K562 (cell line): ENCODE data around the gene LRCOL1. TPM values are rescaled to one million over a fixed set of nuclear protein-coding genes. Genes with fewer than 3 reads are reported as not detected.
A peak's percentile ranks its signal among the peaks of the same experiment; 100 is the strongest.

Experiments
- ATAC-seq: fragments of 200-7000 bp; cut with Tn5 transposase; 3 replicates; pipeline ENCODE4 v1.9.1; 2020; ENCODE audit warnings: moderate library complexity
- BruUV-seq: library from RNA; stranded (reverse); fragments of 400-500 nt; replicated peaks from 2 replicates; lab custom pipeline; 2021; lab: Mats Ljungman, UMichigan
- CTCF ChIA-PET: fragments of 300-600 bp; formaldehyde crosslinking; extraction: SDS; loops from one replicate; lab custom pipeline; 2021; ENCODE audit warnings: low intra/inter-chr PET ratio; lab: Yijun Ruan, JAX
- POLR2A ChIA-PET: fragments of 300-600, 350-650 bp; sonication (Branson Sonifier 250); formaldehyde crosslinking; extraction: SDS; loops from one replicate; lab custom pipeline; 2021; ENCODE audit warnings: antibody characterized with exemption, inconsistent platforms; lab: Yijun Ruan, JAX
- DNase-seq, 4 experiments: peaks; one replicate each; pipeline versions ENCODE4 v3.0.0 to v3.0.0-alpha.2; 2011 to 2018; ENCODE audit warnings: low spot score in 3 of 4, mixed read lengths in 3 of 4; ENCODE audit errors: extremely low read depth in 1 of 4
- FAIRE-seq: peaks from 2 replicates; lab custom pipeline; 2011; peaks lifted over from hg19 to GRCh38; lab: Jason Lieb, UNC
- H2AFZ ChIP-seq: 2 replicates; pipeline ENCODE4 v1.6.0; 2011; ENCODE audit warnings: low read depth, low read length, control low read depth, inconsistent platforms
- H3K27ac ChIP-seq: fragments of 200-600 bp; 3 replicates; pipeline ENCODE4 v1.8.0; 2011; ENCODE audit warnings: low read depth, mild to moderate bottlenecking, control low read depth, inconsistent platforms, low read length, moderate library complexity, mixed read lengths; ENCODE audit errors: extremely low read depth
- H3K27me3 ChIP-seq, 2 experiments: fragments of 300-600 bp in 1 of 2; 2 replicates in 1 of 2; 3 replicates in 1 of 2; pipeline versions ENCODE4 v1.6.0 to v1.8.0; 2011; ENCODE audit warnings: inconsistent platforms in 2 of 2, low read length in 2 of 2, mild to moderate bottlenecking in 1 of 2, mixed read lengths in 1 of 2, moderate library complexity in 1 of 2; ENCODE audit not compliant: control insufficient read depth in 2 of 2, insufficient read depth in 2 of 2
- H3K36me3 ChIP-seq: fragments of 300-600 bp; 3 replicates; pipeline ENCODE4 v1.8.0; 2011; ENCODE audit warnings: mild to moderate bottlenecking, low read length, inconsistent platforms; ENCODE audit not compliant: control insufficient read depth, insufficient read depth
- H3K4me1 ChIP-seq, 2 experiments: fragments of 200-600 bp in 1 of 2; replicated peaks in 1 of 2; 2 replicates in 1 of 2; 3 replicates in 1 of 2; pipeline versions ENCODE4 v1.5.1 to v1.8.0; 2011; ENCODE audit warnings: inconsistent platforms in 2 of 2, low read length in 2 of 2, mild to moderate bottlenecking in 1 of 2, mixed read lengths in 1 of 2, moderate library complexity in 1 of 2; ENCODE audit not compliant: control insufficient read depth in 2 of 2, insufficient read depth in 2 of 2
- H3K4me2 ChIP-seq: 2 replicates; pipeline ENCODE4 v1.6.1; 2011; ENCODE audit warnings: low read length, control low read depth, inconsistent platforms, mixed read lengths; ENCODE audit not compliant: insufficient read depth
- H3K4me3 ChIP-seq: fragments of 200-600 bp; sonication (generic), shearing (Covaris generic); 2 replicates; pipeline ENCODE4 v1.5.1; 2016; ENCODE audit warnings: control low read depth, inconsistent platforms
- H3K79me2 ChIP-seq: fragments of 200-600 bp; 3 replicates; pipeline ENCODE4 v1.8.0; 2011; ENCODE audit warnings: low read length, inconsistent platforms; ENCODE audit not compliant: control insufficient read depth, insufficient read depth
- H3K9ac ChIP-seq, 2 experiments: 2 replicates each; pipeline versions ENCODE4 v1.6.0 to v1.6.1; 2011; ENCODE audit warnings: low read depth in 2 of 2, low read length in 2 of 2, control low read depth in 1 of 2, inconsistent platforms in 1 of 2, mild to moderate bottlenecking in 1 of 2, mixed read lengths in 1 of 2; ENCODE audit not compliant: insufficient read depth in 1 of 2
- H3K9me1 ChIP-seq: one replicate; pipeline ENCODE4 v1.6.0; 2011; ENCODE audit warnings: inconsistent platforms, mild to moderate bottlenecking, low read length, moderate library complexity; ENCODE audit not compliant: control insufficient read depth, insufficient read depth
- H3K9me3 ChIP-seq: replicated peaks from 2 replicates; pipeline ENCODE4 v1.5.1; 2011; ENCODE audit warnings: low read depth, low read length, inconsistent platforms; ENCODE audit not compliant: control insufficient read depth, insufficient read depth
- H4K20me1 ChIP-seq: replicated peaks from 2 replicates; pipeline ENCODE4 v1.6.1; 2011; ENCODE audit warnings: low read length, inconsistent platforms, mixed read lengths; ENCODE audit not compliant: control insufficient read depth, insufficient read depth
- KDM4B ChIP-seq, 2 experiments: fragments of 450-650 bp in 1 of 2; sonication (generic) in 1 of 2; IDR thresholded peaks; 2 replicates each; pipeline ENCODE4 v1.6.1; 2016 to 2017; ENCODE audit warnings: borderline replicate concordance in 2 of 2, antibody characterized with exemption in 1 of 2, low read depth in 1 of 2, mild to moderate bottlenecking in 1 of 2
- MTA3 ChIP-seq: fragments of 450-650 bp; formaldehyde crosslinking; IDR thresholded peaks from 2 replicates; pipeline ENCODE4 v1.6.1; 2017; ENCODE audit warnings: mild to moderate bottlenecking, borderline replicate concordance
- ZC3H4 ChIP-seq: sonication (generic); formaldehyde crosslinking; IDR thresholded peaks from 2 replicates; pipeline ENCODE4 v1.9.0; 2021; ENCODE audit warnings: missing genetic modification reagents, borderline replicate concordance
- WGBS: fragments of 100-300 bp; shearing (Covaris generic); methylation state at CpG from one replicate; pipeline ENCODE4 v1.1.6; 2016; ENCODE audit warnings: low coverage, mixed read lengths; ENCODE audit not compliant: insufficient coverage; ENCODE audit errors: missing lambda C conversion rate; 5-methylcytosine and 5-hydroxymethylcytosine counted together
- in situ Hi-C: fragments of 300-500 bp; cut with MboI; formaldehyde crosslinking; loops from 4 replicates; pipeline ENCODE4 v1.15.0; 2018; ENCODE audit warnings: inconsistent platforms, mixed read lengths
- intact Hi-C: fragments of 100-400 bp; cut with micrococcal nuclease; formaldehyde crosslinking; loops from 2 replicates; pipeline ENCODE4 v1.14.2; 2022
- polyA plus RNA-seq, 8 experiments: library from polyadenylated mRNA; depleted of rRNA in 4 of 8; stranded (reverse) in 5 of 8; unstranded in 3 of 8; fragments of >200 nt; fragmentation: Nextera tagmentation in 2 of 8; fragmentation: Illumina TruSeq in 1 of 8; extraction: Ambion mirVana in 2 of 8; extraction: Trizol in 1 of 8; gene quantifications; 2 replicates each; pipeline versions ENCODE4 v1.2.1 to v1.2.3, GENCODE V29; 2011 to 2014; ENCODE audit warnings: inconsistent platforms in 1 of 8, missing spikeins in 1 of 8
- total RNA-seq, 7 experiments: library from RNA; depleted of rRNA in 6 of 7; stranded (reverse); fragments of >200 nt in 6 of 7; fragmentation: Illumina TruSeq in 2 of 7; extraction: Trizol in 2 of 7; gene quantifications; 2 replicates each; pipeline versions ENCODE4 v1.2.1 to v1.2.3, GENCODE V29; 2011 to 2021; ENCODE audit warnings: low replicate concordance in 1 of 7
- TF ChIP-seq, protein P1 (sequence below): fragments of 250-450 bp; sonication (Bioruptor Pico); IDR thresholded peaks from 2 replicates; pipeline ENCODE4 v1.9.0; 2021; ENCODE audit warnings: mild to moderate bottlenecking, inconsistent platforms
- TF ChIP-seq, protein P2 (sequence below): fragments of 450-650 bp; IDR thresholded peaks from 2 replicates; pipeline ENCODE4 v1.6.1; 2016; ENCODE audit warnings: low read depth, mild to moderate bottlenecking, moderate library complexity
- TF ChIP-seq, protein P3 (sequence below): sonication (generic); formaldehyde crosslinking; IDR thresholded peaks from 2 replicates; pipeline ENCODE4 v1.8.0; 2022; ENCODE audit warnings: mild to moderate bottlenecking, missing genetic modification reagents, borderline replicate concordance
- TF ChIP-seq, protein P4 (sequence below), 2 experiments: IDR thresholded peaks; 2 replicates each; pipeline ENCODE4 v1.6.1; 2011; ENCODE audit warnings: borderline replicate concordance in 1 of 2, control low read depth in 1 of 2, low read depth in 1 of 2, low read length in 1 of 2, mild to moderate bottlenecking in 1 of 2, mixed read lengths in 1 of 2, moderate library complexity in 1 of 2; ENCODE audit not compliant: insufficient read depth in 1 of 2, insufficient read length in 1 of 2, poor library complexity in 1 of 2, severe bottlenecking in 1 of 2; ENCODE audit errors: extremely low read depth in 1 of 2

Gene LRCOL1
- total and polyA plus RNA-seq, 9 of the 15 experiments (the other 6 are each of a cell fraction or from before 2014, with no cell fraction given) = not detected

DNA sequence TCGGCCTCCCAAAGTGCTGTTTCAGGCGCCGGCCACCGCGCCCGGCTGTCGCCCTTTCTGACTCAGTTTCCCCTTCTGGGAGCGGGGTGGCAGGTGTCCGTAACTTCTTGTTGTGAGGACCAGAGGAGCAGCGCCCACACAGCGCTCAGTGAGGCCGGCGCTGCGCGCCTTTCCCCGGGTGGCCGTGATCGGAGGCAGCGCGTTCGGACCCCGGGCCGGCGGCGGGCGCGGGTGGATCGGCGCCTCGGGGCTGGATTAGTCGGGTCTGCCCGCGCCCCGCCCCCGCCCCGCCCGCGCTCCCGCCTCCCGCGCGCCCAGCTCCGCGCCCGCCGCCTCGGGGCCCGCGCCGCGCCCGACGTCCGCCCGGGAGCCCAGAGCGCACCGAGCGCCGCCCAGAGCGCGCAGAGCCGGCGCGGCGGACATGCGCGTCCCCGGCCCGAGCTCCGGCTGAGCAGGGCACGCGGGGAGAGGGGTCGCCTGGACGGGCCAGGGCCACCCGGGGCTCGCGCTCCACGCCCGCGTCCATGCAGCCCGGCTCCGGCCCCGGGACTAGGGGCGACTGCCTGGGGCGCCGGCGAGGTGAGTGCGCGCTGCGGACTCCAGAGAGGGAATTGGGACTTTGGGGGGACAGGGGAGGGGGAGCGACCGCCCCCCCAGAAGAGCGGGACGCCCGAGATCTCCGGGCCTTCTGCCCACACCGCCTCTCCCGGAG, 50.6 kb downstream of the LRCOL1 start:
- peaks cover under 1% of the 10 kb centered on the region; the same call in 1 of the 2 replicates for H4K20me1 ChIP-seq
- peaks cover 5% of the 10 kb centered on the region for H3K9me1 ChIP-seq
- intact Hi-C loops = loop anchor here (2.0 kb wide), 1 partner anchor 145 kb away; no protein-coding TSS in a partner anchor
- H3K27ac ChIP-seq = peak overlapping the region; percentile 80
- H3K9me3 ChIP-seq = no peaks in the 10 kb centered on the region
- no TSS peak for BruUV-seq
- peaks cover 41% of the 10 kb centered on the region for H3K79me2 ChIP-seq
- peak overlapping the region; percentile 83 for H3K4me3 ChIP-seq
- peak overlapping the region; percentile 81 for H2AFZ ChIP-seq
- 0% methylated on average over 21 of the region's 98 CpGs for WGBS
- in situ Hi-C loops = loop anchor here (10.0 kb wide), 2 partner anchors 145 to 865 kb away; no protein-coding TSS in a partner anchor
- H3K27me3 ChIP-seq = no peaks in the 10 kb centered on the region
- FAIRE-seq (no peak), DNase-seq (peak; percentile 81 to 94 (median 94)), ATAC-seq (peak; percentile 84)
- H3K36me3 ChIP-seq = peaks cover 17% of the 10 kb centered on the region; the same call in 1 of the 3 replicates
- H3K9ac ChIP-seq = peak overlapping the region; percentile 57 to 93
- CTCF ChIA-PET = interaction anchor here (0.7 to 2.4 kb wide), 4 partner anchors 43 to 1643 kb away, joined by 3 to 10 read pairs (median 4); no protein-coding TSS in a partner anchor
- H3K4me2 ChIP-seq = peak overlapping the region; percentile 76
- H3K4me1 ChIP-seq = peaks cover 6 to 63% of the 10 kb centered on the region in 2 experiments; a peak in 2 of 5 replicates
- POLR2A ChIA-PET = interaction anchor here (0.6 kb wide), 2 partner anchors 132 to 171 kb away, joined by 3 read pairs; no protein-coding TSS in a partner anchor
- TF ChIP-seq, protein P1, sequence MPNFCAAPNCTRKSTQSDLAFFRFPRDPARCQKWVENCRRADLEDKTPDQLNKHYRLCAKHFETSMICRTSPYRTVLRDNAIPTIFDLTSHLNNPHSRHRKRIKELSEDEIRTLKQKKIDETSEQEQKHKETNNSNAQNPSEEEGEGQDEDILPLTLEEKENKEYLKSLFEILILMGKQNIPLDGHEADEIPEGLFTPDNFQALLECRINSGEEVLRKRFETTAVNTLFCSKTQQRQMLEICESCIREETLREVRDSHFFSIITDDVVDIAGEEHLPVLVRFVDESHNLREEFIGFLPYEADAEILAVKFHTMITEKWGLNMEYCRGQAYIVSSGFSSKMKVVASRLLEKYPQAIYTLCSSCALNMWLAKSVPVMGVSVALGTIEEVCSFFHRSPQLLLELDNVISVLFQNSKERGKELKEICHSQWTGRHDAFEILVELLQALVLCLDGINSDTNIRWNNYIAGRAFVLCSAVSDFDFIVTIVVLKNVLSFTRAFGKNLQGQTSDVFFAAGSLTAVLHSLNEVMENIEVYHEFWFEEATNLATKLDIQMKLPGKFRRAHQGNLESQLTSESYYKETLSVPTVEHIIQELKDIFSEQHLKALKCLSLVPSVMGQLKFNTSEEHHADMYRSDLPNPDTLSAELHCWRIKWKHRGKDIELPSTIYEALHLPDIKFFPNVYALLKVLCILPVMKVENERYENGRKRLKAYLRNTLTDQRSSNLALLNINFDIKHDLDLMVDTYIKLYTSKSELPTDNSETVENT (CRISPR knock-in tag) = 0 out of 2 replicates have a peak, but pooled peaks have one; percentile 49
- no peak for TF ChIP-seq KDM4B (IDR thresholded peaks at IDR 0.05; ENCODE audit: borderline replicate concordance in 2 of 2, low read depth in 1 of 2)
- TF ChIP-seq, protein P2, sequence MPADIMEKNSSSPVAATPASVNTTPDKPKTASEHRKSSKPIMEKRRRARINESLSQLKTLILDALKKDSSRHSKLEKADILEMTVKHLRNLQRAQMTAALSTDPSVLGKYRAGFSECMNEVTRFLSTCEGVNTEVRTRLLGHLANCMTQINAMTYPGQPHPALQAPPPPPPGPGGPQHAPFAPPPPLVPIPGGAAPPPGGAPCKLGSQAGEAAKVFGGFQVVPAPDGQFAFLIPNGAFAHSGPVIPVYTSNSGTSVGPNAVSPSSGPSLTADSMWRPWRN = no peak
- TF ChIP-seq, protein P3, sequence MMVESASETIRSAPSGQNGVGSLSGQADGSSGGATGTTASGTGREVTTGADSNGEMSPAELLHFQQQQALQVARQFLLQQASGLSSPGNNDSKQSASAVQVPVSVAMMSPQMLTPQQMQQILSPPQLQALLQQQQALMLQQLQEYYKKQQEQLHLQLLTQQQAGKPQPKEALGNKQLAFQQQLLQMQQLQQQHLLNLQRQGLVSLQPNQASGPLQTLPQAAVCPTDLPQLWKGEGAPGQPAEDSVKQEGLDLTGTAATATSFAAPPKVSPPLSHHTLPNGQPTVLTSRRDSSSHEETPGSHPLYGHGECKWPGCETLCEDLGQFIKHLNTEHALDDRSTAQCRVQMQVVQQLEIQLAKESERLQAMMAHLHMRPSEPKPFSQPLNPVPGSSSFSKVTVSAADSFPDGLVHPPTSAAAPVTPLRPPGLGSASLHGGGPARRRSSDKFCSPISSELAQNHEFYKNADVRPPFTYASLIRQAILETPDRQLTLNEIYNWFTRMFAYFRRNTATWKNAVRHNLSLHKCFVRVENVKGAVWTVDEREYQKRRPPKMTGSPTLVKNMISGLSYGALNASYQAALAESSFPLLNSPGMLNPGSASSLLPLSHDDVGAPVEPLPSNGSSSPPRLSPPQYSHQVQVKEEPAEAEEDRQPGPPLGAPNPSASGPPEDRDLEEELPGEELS = no peak
- TF ChIP-seq, protein P4, sequence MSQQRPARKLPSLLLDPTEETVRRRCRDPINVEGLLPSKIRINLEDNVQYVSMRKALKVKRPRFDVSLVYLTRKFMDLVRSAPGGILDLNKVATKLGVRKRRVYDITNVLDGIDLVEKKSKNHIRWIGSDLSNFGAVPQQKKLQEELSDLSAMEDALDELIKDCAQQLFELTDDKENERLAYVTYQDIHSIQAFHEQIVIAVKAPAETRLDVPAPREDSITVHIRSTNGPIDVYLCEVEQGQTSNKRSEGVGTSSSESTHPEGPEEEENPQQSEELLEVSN (IDR thresholded peaks at IDR 0.05; ENCODE audit: borderline replicate concordance in 1 of 2, extremely low read depth in 1 of 2, insufficient read depth in 1 of 2, insufficient read length in 1 of 2, low read depth in 1 of 2, low read length in 1 of 2, poor library complexity in 1 of 2, severe bottlenecking in 1 of 2) = peak; percentile 11 to 61
- no peak for TF ChIP-seq MTA3
- no peak for TF ChIP-seq ZC3H4 (CRISPR knock-in tag)
